Muscle layer of colon (tissue), 2 donors: ENCODE results near the gene CNTNAP2.

Source experiments
- H3K27ac ChIP-seq: one replicate; pipeline ENCODE4 v1.7.0; 2013; ENCODE audit warnings: low read depth, mild to moderate bottlenecking, low read length, moderate library complexity
- H3K27me3 ChIP-seq, 2 donors: one replicate each; pipeline ENCODE4 v1.7.0; 2013; ENCODE audit warnings: low read length in 2 of 2, mild to moderate bottlenecking in 2 of 2; ENCODE audit not compliant: insufficient read depth in 2 of 2, control insufficient read depth in 1 of 2
- H3K36me3 ChIP-seq: one replicate; pipeline ENCODE4 v1.7.0; 2013; ENCODE audit warnings: mild to moderate bottlenecking, low read length; ENCODE audit not compliant: insufficient read depth
- H3K4me1 ChIP-seq: one replicate; pipeline ENCODE4 v1.7.0; 2013; ENCODE audit warnings: mild to moderate bottlenecking, low read length; ENCODE audit not compliant: insufficient read depth
- H3K4me3 ChIP-seq, 2 donors: one replicate each; pipeline ENCODE4 v1.7.0; 2013; ENCODE audit warnings: low read length in 2 of 2, low read depth in 1 of 2, mild to moderate bottlenecking in 1 of 2, moderate library complexity in 1 of 2
- H3K9ac ChIP-seq: one replicate; pipeline ENCODE4 v1.7.0; 2013; ENCODE audit warnings: low read length
- H3K9me3 ChIP-seq: one replicate; pipeline ENCODE4 v1.7.0; 2013; ENCODE audit warnings: mild to moderate bottlenecking, low read length
- donor health status: abdominal sarcoma.
- donor health status: Adenocarcinoma of cecum.

CNTNAP2 gene

GRCh38 chr7:146417176-146417575 lies 300.6 kb downstream of the CNTNAP2 start:
- no peak overlapping the region for H3K4me3 ChIP-seq
- H3K9ac ChIP-seq: no peak overlapping the region
- no peaks in the 10 kb centered on the region for H3K36me3 ChIP-seq
- H3K4me1 ChIP-seq: no peaks in the 10 kb centered on the region
- no peaks in the 10 kb centered on the region for H3K27me3 ChIP-seq
- no peaks in the 10 kb centered on the region for H3K9me3 ChIP-seq
- no peak overlapping the region for H3K27ac ChIP-seq

GRCh38 chr7:146423446-146423845 lies 306.8 kb downstream of the CNTNAP2 start:
- H3K4me1 ChIP-seq: no peaks in the 10 kb centered on the region
- H3K4me3 ChIP-seq: no peak overlapping the region
- no peak overlapping the region for H3K27ac ChIP-seq
- no peaks in the 10 kb centered on the region for H3K9me3 ChIP-seq
- no peaks in the 10 kb centered on the region for H3K36me3 ChIP-seq
- H3K27me3 ChIP-seq: no peaks in the 10 kb centered on the region
- no peak overlapping the region for H3K9ac ChIP-seq

GRCh38 chr7:146424084-146424483 lies 307.5 kb downstream of the CNTNAP2 start:
- Histone ChIP-seq H3K4me1 (no peaks in the 10 kb centered on the region), H3K27me3 (no peaks in the 10 kb centered on the region), H3K27ac (no peak overlapping the region), H3K9me3 (no peaks in the 10 kb centered on the region), H3K4me3 (no peak overlapping the region), H3K9ac (no peak overlapping the region), H3K36me3 (no peaks in the 10 kb centered on the region)

GRCh38 chr7:146433501-146433900 lies 316.9 kb downstream of the CNTNAP2 start:
- Histone ChIP-seq H3K4me3 (no peak overlapping the region), H3K9me3 (no peaks in the 10 kb centered on the region)

GRCh38 chr7:146443102-146443501 lies 326.5 kb downstream of the CNTNAP2 start:
- Histone ChIP-seq H3K36me3 (no peaks in the 10 kb centered on the region), H3K4me1 (no peaks in the 10 kb centered on the region), H3K27me3 (no peaks in the 10 kb centered on the region), H3K27ac (no peak overlapping the region), H3K9ac (no peak overlapping the region), H3K9me3 (no peaks in the 10 kb centered on the region), H3K4me3 (no peak overlapping the region)

More at GRCh38 chr7:146433501-146433900, 316.9 kb downstream of the CNTNAP2 start:
- Histone ChIP-seq H3K4me1 (no peaks in the 10 kb centered on the region), H3K9ac (no peak overlapping the region), H3K27ac (no peak overlapping the region), H3K27me3 (no peaks in the 10 kb centered on the region), H3K36me3 (no peaks in the 10 kb centered on the region)

GRCh38 chr7:146449625-146450024 lies 333.0 kb downstream of the CNTNAP2 start:
- Histone ChIP-seq H3K36me3 (no peaks in the 10 kb centered on the region), H3K9me3 (no peaks in the 10 kb centered on the region), H3K4me1 (no peaks in the 10 kb centered on the region), H3K4me3 (no peak overlapping the region), H3K9ac (no peak overlapping the region), H3K27me3 (no peaks in the 10 kb centered on the region), H3K27ac (no peak overlapping the region)

- no peak overlapping the region for H3K27ac ChIP-seq
- no peaks in the 10 kb centered on the region for H3K9me3 ChIP-seq
- H3K4me1 ChIP-seq: no peaks in the 10 kb centered on the region
- no peak overlapping the region for H3K4me3 ChIP-seq
- no peaks in the 10 kb centered on the region for H3K27me3 ChIP-seq
- no peak overlapping the region for H3K9ac ChIP-seq
- no peaks in the 10 kb centered on the region for H3K36me3 ChIP-seq
Measured at GRCh38 chr7:146455091-146455655, 338.6 kb downstream of the CNTNAP2 start.

GRCh38 chr7:146479040-146479439 lies 362.4 kb downstream of the CNTNAP2 start:
- no peaks in the 10 kb centered on the region for H3K36me3 ChIP-seq
- no peaks in the 10 kb centered on the region for H3K9me3 ChIP-seq
- H3K27me3 ChIP-seq: no peaks in the 10 kb centered on the region
- no peak overlapping the region for H3K27ac ChIP-seq
- H3K4me3 ChIP-seq: no peak overlapping the region
- H3K4me1 ChIP-seq: no peaks in the 10 kb centered on the region
- H3K9ac ChIP-seq: no peak overlapping the region

- H3K4me1 ChIP-seq: no peaks in the 10 kb centered on the region
- H3K9ac ChIP-seq: no peak overlapping the region
- no peaks in the 10 kb centered on the region for H3K36me3 ChIP-seq
- H3K27me3 ChIP-seq: no peaks in the 10 kb centered on the region
- no peak overlapping the region for H3K27ac ChIP-seq
- H3K9me3 ChIP-seq: no peaks in the 10 kb centered on the region
- no peak overlapping the region for H3K4me3 ChIP-seq
Measured at GRCh38 chr7:146486519-146486918, 369.9 kb downstream of the CNTNAP2 start.

GRCh38 chr7:146492017-146492416 lies 375.4 kb downstream of the CNTNAP2 start:
- no peaks in the 10 kb centered on the region for H3K9me3 ChIP-seq
- no peak overlapping the region for H3K27ac ChIP-seq
- no peaks in the 10 kb centered on the region for H3K4me1 ChIP-seq
- no peaks in the 10 kb centered on the region for H3K36me3 ChIP-seq
- no peak overlapping the region for H3K9ac ChIP-seq
- no peak overlapping the region for H3K4me3 ChIP-seq
- H3K27me3 ChIP-seq: no peaks in the 10 kb centered on the region

- Histone ChIP-seq H3K9ac (no peak overlapping the region), H3K4me3 (no peak overlapping the region), H3K36me3 (no peaks in the 10 kb centered on the region), H3K9me3 (no peaks in the 10 kb centered on the region), H3K27me3 (no peaks in the 10 kb centered on the region), H3K4me1 (no peaks in the 10 kb centered on the region), H3K27ac (no peak overlapping the region)
Measured at GRCh38 chr7:146494952-146495596, 378.5 kb downstream of the CNTNAP2 start.

- Histone ChIP-seq H3K9ac (no peak overlapping the region), H3K4me3 (no peak overlapping the region), H3K27ac (no peak overlapping the region), H3K36me3 (no peaks in the 10 kb centered on the region), H3K4me1 (no peaks in the 10 kb centered on the region), H3K27me3 (no peaks in the 10 kb centered on the region), H3K9me3 (no peaks in the 10 kb centered on the region)
Measured at GRCh38 chr7:146496657-146497056, 380.1 kb downstream of the CNTNAP2 start.
